IMR-90 (cell line): Measurements from ENCODE around the gene IL1RAP. TPM values are rescaled to one million over a fixed set of nuclear protein-coding genes. Genes with fewer than 3 reads are reported as not detected.

Experiments
- ATAC-seq: fragments of 200-7000 bp; cut with Tn5 transposase; 2 replicates; pipeline ENCODE4 v1.9.1; 2020; ENCODE audit warnings: low read depth, mild to moderate bottlenecking, moderate library complexity
- BruUV-seq: library from RNA; stranded (reverse); fragments of 400-500 nt; replicated peaks from 2 replicates; lab custom pipeline; 2021; lab: Mats Ljungman, UMichigan
- CTCF ChIA-PET: fragments of 300-600 bp; formaldehyde crosslinking; extraction: SDS; loops from one replicate; lab custom pipeline; 2021; ENCODE audit warnings: antibody characterized with exemption; lab: Yijun Ruan, JAX
- POLR2A ChIA-PET: fragments of 300-600 bp; sonication (Branson Sonifier 250); formaldehyde crosslinking; loops from one replicate; lab custom pipeline; 2022; ENCODE audit warnings: antibody characterized with exemption; ENCODE audit not compliant: unreplicated experiment; lab: Charles Lee
- DNase-seq: peaks from one replicate; pipeline ENCODE4 v3.0.0; 2013
- H2AFZ ChIP-seq: replicated peaks from 2 replicates; pipeline ENCODE3; 2013; ENCODE audit warnings: low read length, mild to moderate bottlenecking; ENCODE audit not compliant: poor library complexity
- H2AK5ac ChIP-seq: 2 replicates; pipeline ENCODE4 v1.6.1; 2013; ENCODE audit warnings: low read depth, low read length, inconsistent platforms
- H2AK9ac ChIP-seq: replicated peaks from 2 replicates; pipeline ENCODE3; 2013; ENCODE audit warnings: mild to moderate bottlenecking, low read depth, low read length, moderate library complexity; ENCODE audit not compliant: poor library complexity
- H2BK120ac ChIP-seq: 2 replicates; pipeline ENCODE4 v1.6.1; 2013; ENCODE audit warnings: low read depth, low read length, inconsistent platforms
- H2BK15ac ChIP-seq: 3 replicates; pipeline ENCODE4 v1.6.1; 2013; ENCODE audit warnings: low read depth, low read length, inconsistent platforms
- H2BK20ac ChIP-seq: 2 replicates; pipeline ENCODE4 v1.6.1; 2013; ENCODE audit warnings: low read depth, mild to moderate bottlenecking, inconsistent platforms, low read length, moderate library complexity
- H2BK5ac ChIP-seq: 2 replicates; pipeline ENCODE4 v1.6.1; 2013; ENCODE audit warnings: mild to moderate bottlenecking, low read depth, low read length, inconsistent platforms; ENCODE audit not compliant: poor library complexity, severe bottlenecking
- H3K14ac ChIP-seq: replicated peaks from 2 replicates; pipeline ENCODE4 v1.6.1; 2013; ENCODE audit warnings: low read depth, low read length, inconsistent platforms
- H3K18ac ChIP-seq: 2 replicates; pipeline ENCODE4 v1.6.1; 2013; ENCODE audit warnings: low read depth, low read length, control low read depth
- H3K23ac ChIP-seq: 2 replicates; pipeline ENCODE4 v1.6.1; 2013; ENCODE audit warnings: low read depth, low read length, inconsistent platforms
- H3K27ac ChIP-seq: 2 replicates; pipeline ENCODE4 v1.5.1; 2013; ENCODE audit warnings: mild to moderate bottlenecking, control low read depth, low read length; ENCODE audit not compliant: insufficient read depth
- H3K27me3 ChIP-seq: 2 replicates; pipeline ENCODE4 v1.6.1; 2013; ENCODE audit warnings: low read length; ENCODE audit not compliant: control insufficient read depth, insufficient read depth
- H3K36me3 ChIP-seq: 2 replicates; pipeline ENCODE4 v1.6.1; 2013; ENCODE audit warnings: low read length, mixed read lengths; ENCODE audit not compliant: control insufficient read depth, insufficient read depth
- H3K4ac ChIP-seq: 2 replicates; pipeline ENCODE4 v1.6.1; 2013; ENCODE audit warnings: low read depth, low read length, inconsistent platforms
- H3K4me1 ChIP-seq: 2 replicates; pipeline ENCODE4 v1.6.1; 2013; ENCODE audit warnings: low read length, mixed read lengths; ENCODE audit not compliant: control insufficient read depth, insufficient read depth
- H3K4me2 ChIP-seq: 2 replicates; pipeline ENCODE4 v1.6.1; 2013; ENCODE audit warnings: low read depth, mild to moderate bottlenecking, control low read depth, low read length, moderate library complexity
- H3K4me3 ChIP-seq: 2 replicates; pipeline ENCODE4 v1.5.1; 2013; ENCODE audit warnings: low read depth, mild to moderate bottlenecking, control low read depth, low read length, moderate library complexity; ENCODE audit not compliant: insufficient read depth
- H3K56ac ChIP-seq: 2 replicates; pipeline ENCODE4 v1.6.1; 2013; ENCODE audit warnings: low read length, inconsistent platforms; ENCODE audit not compliant: insufficient read depth; ENCODE audit errors: extremely low read depth
- H3K79me1 ChIP-seq, 2 experiments: 2 replicates each; pipeline ENCODE4 v1.6.1; 2013; ENCODE audit warnings: low read length in 2 of 2, inconsistent platforms in 1 of 2, low read depth in 1 of 2
- H3K9ac ChIP-seq: 2 replicates; pipeline ENCODE4 v1.6.1; 2013; ENCODE audit warnings: low read depth, low read length, control low read depth
- H3K9me1 ChIP-seq: 2 replicates; pipeline ENCODE4 v1.6.1; 2013; ENCODE audit warnings: low read length, inconsistent platforms; ENCODE audit not compliant: insufficient read depth
- H3K9me3 ChIP-seq: 2 replicates; pipeline ENCODE4 v1.6.1; 2013; ENCODE audit warnings: low read length; ENCODE audit not compliant: control insufficient read depth, insufficient read depth
- H4K20me1 ChIP-seq: 2 replicates; pipeline ENCODE4 v1.6.1; 2013; ENCODE audit warnings: low read length, inconsistent platforms; ENCODE audit not compliant: insufficient read depth
- H4K5ac ChIP-seq: 2 replicates; pipeline ENCODE4 v1.6.1; 2013; ENCODE audit warnings: mild to moderate bottlenecking, low read depth, low read length, control low read depth
- H4K8ac ChIP-seq, 2 experiments: 2 replicates each; pipeline ENCODE4 v1.6.1; 2013; ENCODE audit warnings: low read depth in 2 of 2, low read length in 2 of 2, control low read depth in 1 of 2, inconsistent platforms in 1 of 2
- H4K91ac ChIP-seq: 2 replicates; pipeline ENCODE4 v1.6.1; 2013; ENCODE audit warnings: low read depth, low read length, inconsistent platforms; ENCODE audit not compliant: insufficient read depth
- BHLHE40 ChIP-seq: fragments of 150-350 bp; IDR thresholded peaks from 2 replicates; pipeline ENCODE4 v1.6.1; 2016; ENCODE audit warnings: mild to moderate bottlenecking, low read depth, low read length
- CEBPB ChIP-seq: IDR thresholded peaks from 2 replicates; pipeline ENCODE4 v1.6.1; 2012; ENCODE audit warnings: low read depth, low read length, improper control_type of control experiment
- CHD1 ChIP-seq: IDR thresholded peaks from 2 replicates; pipeline ENCODE4 v1.6.1; 2012; ENCODE audit warnings: low read depth, low read length, improper control_type of control experiment
- CTCF ChIP-seq: conservative IDR thresholded peaks from 2 replicates; pipeline ENCODE4 v1.5.1; 2012; ENCODE audit warnings: mild to moderate bottlenecking, low read depth, low read length, improper control_type of control experiment
- ELK1 ChIP-seq: fragments of 150-350 bp; IDR thresholded peaks from 2 replicates; pipeline ENCODE4 v1.6.1; 2016; ENCODE audit warnings: low read depth, mild to moderate bottlenecking, low read length, moderate library complexity, borderline replicate concordance
- FOS ChIP-seq: fragments of 150-350 bp; IDR thresholded peaks from 2 replicates; pipeline ENCODE4 v1.6.1; 2016; ENCODE audit warnings: low read depth, low read length
- MAFK ChIP-seq: IDR thresholded peaks from 2 replicates; pipeline ENCODE4 v1.6.1; 2012; ENCODE audit warnings: low read depth, low read length, improper control_type of control experiment
- MAZ ChIP-seq: IDR thresholded peaks from 2 replicates; pipeline ENCODE4 v1.6.1; 2012; ENCODE audit warnings: low read depth, mild to moderate bottlenecking, low read length, improper control_type of control experiment, moderate library complexity, borderline replicate concordance
- MXI1 ChIP-seq: IDR thresholded peaks from 2 replicates; pipeline ENCODE4 v1.6.1; 2012; ENCODE audit warnings: low read depth, mild to moderate bottlenecking, low read length, moderate library complexity, borderline replicate concordance
- NFE2L2 ChIP-seq: fragments of 150-350 bp; IDR thresholded peaks from 2 replicates; pipeline ENCODE4 v1.6.1; 2016; ENCODE audit warnings: low read depth, mild to moderate bottlenecking, low read length
- POLR2A ChIP-seq: IDR thresholded peaks from 2 replicates; pipeline ENCODE4 v1.6.1; 2012; ENCODE audit warnings: mild to moderate bottlenecking, low read depth, low read length
- RAD21 ChIP-seq: IDR thresholded peaks from 2 replicates; pipeline ENCODE4 v1.6.1; 2012; ENCODE audit warnings: low read length, improper control_type of control experiment
- RCOR1 ChIP-seq: IDR thresholded peaks from 2 replicates; pipeline ENCODE4 v1.6.1; 2012; ENCODE audit warnings: mild to moderate bottlenecking, low read length, improper control_type of control experiment; ENCODE audit not compliant: insufficient replicate concordance
- RFX5 ChIP-seq: IDR thresholded peaks from 2 replicates; pipeline ENCODE4 v1.8.0; 2012; ENCODE audit warnings: low read depth, mild to moderate bottlenecking, low read length, moderate library complexity
- SMC3 ChIP-seq: fragments of 150-350 bp; IDR thresholded peaks from 2 replicates; pipeline ENCODE4 v1.6.1; 2016; ENCODE audit warnings: low read depth, mild to moderate bottlenecking, antibody characterized with exemption, low read length, moderate library complexity
- USF2 ChIP-seq: fragments of 150-350 bp; IDR thresholded peaks from 2 replicates; pipeline ENCODE4 v1.6.1; 2017; ENCODE audit warnings: mild to moderate bottlenecking, antibody characterized with exemption, low read length, low read depth
- WGBS, 2 experiments: methylation state at CpG; one replicate each; pipeline versions ENCODE4 v1.1.5 to v1.1.7; 2013; ENCODE audit warnings: missing lambda C conversion rate in 2 of 2; ENCODE audit not compliant: insufficient read length in 1 of 2; ENCODE audit errors: extremely low coverage in 2 of 2; 5-methylcytosine and 5-hydroxymethylcytosine counted together
- dilution Hi-C: fragments of 300-500 bp; cut with HindIII; formaldehyde crosslinking; loops from one replicate; pipeline ENCODE4 v1.14.3; 2018; ENCODE audit warnings: low sequenced_read_pairs; ENCODE audit not compliant: unreplicated experiment
- in situ Hi-C: fragments of 300-500 bp; cut with MboI; formaldehyde crosslinking; loops from 3 replicates; pipeline ENCODE4 v1.14.3; 2019; ENCODE audit warnings: low sequenced_read_pairs, inconsistent platforms, mixed read lengths
- intact Hi-C: fragments of 100-400 bp; cut with micrococcal nuclease; formaldehyde crosslinking; loops from 2 replicates; pipeline ENCODE4 v1.10.0; 2022
- polyA plus RNA-seq, 3 experiments: library from polyadenylated mRNA; depleted of rRNA; stranded (reverse); fragments of >200 nt; gene quantifications; 2 replicates each; pipeline ENCODE4 v1.2.3, GENCODE V29; 2012; ENCODE audit warnings: low replicate concordance in 1 of 3
- total RNA-seq: library from RNA; depleted of rRNA; stranded (reverse); fragments of >200 nt; gene quantifications from 2 replicates; pipeline ENCODE4 v1.2.3, GENCODE V29; 2012

Gene IL1RAP
- total and polyA plus RNA-seq, 2 of the 4 experiments (the other 2 are of a cell fraction), result 8.3 to 11.3 TPM

- Histone ChIP-seq H2BK20ac (no peak overlapping the region), H4K91ac (no peak overlapping the region), H3K27ac (no peak overlapping the region), H3K56ac (no peak overlapping the region), H3K27me3 (no peaks in the 10 kb centered on the region), H3K9me1 (no peaks in the 10 kb centered on the region), H2BK15ac (no peak overlapping the region), H2BK120ac (no peak overlapping the region), H3K4me2 (no peak overlapping the region), H2AK9ac (no peak overlapping the region), H4K5ac (no peak overlapping the region), H2AK5ac (no peak overlapping the region), H2AFZ (no peak overlapping the region), H3K14ac (no peak overlapping the region), H3K36me3 (no peaks in the 10 kb centered on the region), H3K9me3 (no peaks in the 10 kb centered on the region), H4K20me1 (no peaks in the 10 kb centered on the region), H3K4ac (no peak overlapping the region), H3K18ac (no peak overlapping the region), H2BK5ac (no peak overlapping the region), H3K4me3 (no peak overlapping the region), H4K8ac (no peak overlapping the region), H3K79me1 (no peaks in the 10 kb centered on the region), H3K23ac (no peak overlapping the region), H3K9ac (no peak overlapping the region), H3K4me1 (no peaks in the 10 kb centered on the region)
- BruUV-seq, result no TSS peak
- no peak for DNase-seq
- no peak for ATAC-seq
- no peak for TF ChIP-seq CEBPB
- no peak for TF ChIP-seq RAD21
- no peak for TF ChIP-seq NFE2L2
- no peak for TF ChIP-seq CHD1
- no peak for TF ChIP-seq BHLHE40
- TF ChIP-seq MAFK, result no peak
- no peak for TF ChIP-seq CTCF
- no peak for TF ChIP-seq RFX5
- no peak for TF ChIP-seq MAZ
- TF ChIP-seq POLR2A, result no peak
- no peak for TF ChIP-seq MXI1
- no peak for TF ChIP-seq FOS
- no peak for TF ChIP-seq SMC3
- no peak for TF ChIP-seq RCOR1
- TF ChIP-seq USF2, result no peak
- no peak for TF ChIP-seq ELK1
- ChIA-PET CTCF (interaction anchor here (1.2 to 1.7 kb wide), 3 partner anchors 27 to 235 kb away, joined by 3 to 4 read pairs (median 3); no protein-coding TSS in a partner anchor), POLR2A (interaction anchor here (1.1 kb wide), 1 partner anchor 165 kb away, joined by 3 read pairs; no protein-coding TSS in a partner anchor)
- in situ Hi-C loops (loop anchor here (5.0 to 10.0 kb wide), 3 partner anchors 177 to 735 kb away; no protein-coding TSS in a partner anchor), dilution Hi-C loops (no loop called here), intact Hi-C loops (loop anchor here (2.0 to 10.0 kb wide), 7 partner anchors 113 to 1745 kb away; partner anchors contain the start of gene CLDN1)
- no CpG with 5 or more reads among the region's 2 CpGs for WGBS, 2 experiments
Observed at GRCh38 chr3:190699776-190700175, 185.9 kb downstream of the IL1RAP start.
